Ovary (tissue), 3 donors: ENCODE results near the gene SORT1.

ENCODE experiments used
- CTCF ChIP-seq, 3 donors: fragments of 450-650 bp in 2 of 3; fragments of 200-600 bp in 1 of 3; IDR thresholded peaks; one replicate each; pipeline versions ENCODE4 v1.5.1 to v1.8.0; 2016 to 2022; ENCODE audit warnings: antibody characterized with exemption in 3 of 3, mild to moderate bottlenecking in 1 of 3
- EP300 ChIP-seq: sonication (generic); formaldehyde crosslinking; IDR thresholded peaks from one replicate; pipeline ENCODE4 v1.6.1; 2017; ENCODE audit warnings: antibody characterized with exemption
- donor health status: DM: no; HTN: no; CAD: no.

- no peak for TF ChIP-seq CTCF (IDR thresholded peaks at IDR 0.05)
- no peak for TF ChIP-seq EP300
Measured at GRCh38 chr1:109393617-109394233, 4.0 kb downstream of the SORT1 start.
